Activated naive CD8-positive, alpha-beta T cell treated with anti-CD3 and anti-CD28 coated beads for 36 hours (primary cell): ENCODE results near the gene MAP1LC3B. TPM values are rescaled to one million over a fixed set of nuclear protein-coding genes. Genes with fewer than 3 reads are reported as not detected.
A peak's percentile ranks its signal among the peaks of the same experiment; 100 is the strongest.

Experiments used
- DNase-seq: peaks from one replicate; pipeline ENCODE4 v3.0.0; 2021
- H3K27ac Mint-ChIP-seq: one replicate; pipeline ENCODE4 v1.8.0; 2022; ENCODE audit warnings: mild to moderate bottlenecking, moderate library complexity, mixed read lengths
- H3K27me3 Mint-ChIP-seq: one replicate; pipeline ENCODE4 v1.8.0; 2022; ENCODE audit warnings: mild to moderate bottlenecking, mixed read lengths
- H3K36me3 Mint-ChIP-seq: one replicate; pipeline ENCODE4 v1.8.0; 2021; ENCODE audit warnings: mild to moderate bottlenecking, mixed read lengths
- H3K4me1 Mint-ChIP-seq: one replicate; pipeline ENCODE4 v1.8.0; 2021; ENCODE audit warnings: mixed read lengths
- H3K4me3 Mint-ChIP-seq: one replicate; pipeline ENCODE4 v1.8.0; 2022; ENCODE audit warnings: mild to moderate bottlenecking, moderate library complexity, mixed read lengths
- H3K9me3 Mint-ChIP-seq: one replicate; pipeline ENCODE4 v1.8.0; 2022; ENCODE audit warnings: mixed read lengths
- total RNA-seq, 2 experiments: library from RNA; stranded (reverse); gene quantifications; one replicate each; pipeline ENCODE4 v1.2.3, GENCODE V29; 2021

The MAP1LC3B gene
- total RNA-seq, 2 experiments from 2014 or later: 55.6 to 57.0 TPM

- Mint-ChIP-seq H3K36me3 (peaks cover 2% of the 10 kb centered on the region), H3K27ac (no peak overlapping the region), H3K4me3 (no peak overlapping the region), H3K9me3 (no peaks in the 10 kb centered on the region), H3K4me1 (no peaks in the 10 kb centered on the region), H3K27me3 (no peaks in the 10 kb centered on the region)
- no peak for DNase-seq
These were observed 28.2 kb downstream of the MAP1LC3B start for GRCh38 chr16:87420026-87421002.

GRCh38 chr16:87421003-87421912 is 29.1 kb downstream of the MAP1LC3B start:
- H3K9me3 Mint-ChIP-seq: no peaks in the 10 kb centered on the region
- no peaks in the 10 kb centered on the region for H3K4me1 Mint-ChIP-seq
- no peak overlapping the region for H3K4me3 Mint-ChIP-seq
- no peak overlapping the region for H3K27ac Mint-ChIP-seq
- DNase-seq: no peak
- H3K27me3 Mint-ChIP-seq: no peaks in the 10 kb centered on the region
- H3K36me3 Mint-ChIP-seq: peaks cover 2% of the 10 kb centered on the region

GRCh38 chr16:87422106-87422505 is 30.0 kb downstream of the MAP1LC3B start:
- no peak for DNase-seq
- H3K9me3 Mint-ChIP-seq: no peaks in the 10 kb centered on the region
- H3K27me3 Mint-ChIP-seq: no peaks in the 10 kb centered on the region
- H3K4me1 Mint-ChIP-seq: no peaks in the 10 kb centered on the region
- H3K4me3 Mint-ChIP-seq: no peak overlapping the region
- H3K36me3 Mint-ChIP-seq: peaks cover 2% of the 10 kb centered on the region
- no peak overlapping the region for H3K27ac Mint-ChIP-seq

GRCh38 chr16:87423429-87423828 is 31.3 kb downstream of the MAP1LC3B start:
- Mint-ChIP-seq H3K36me3 (peaks cover 2% of the 10 kb centered on the region), H3K9me3 (no peaks in the 10 kb centered on the region), H3K27ac (no peak overlapping the region), H3K4me1 (no peaks in the 10 kb centered on the region), H3K4me3 (no peak overlapping the region), H3K27me3 (no peaks in the 10 kb centered on the region)
- DNase-seq: no peak

- H3K4me3 Mint-ChIP-seq: no peak overlapping the region
- H3K9me3 Mint-ChIP-seq: no peaks in the 10 kb centered on the region
- peaks cover 3% of the 10 kb centered on the region for H3K36me3 Mint-ChIP-seq
- DNase-seq: no peak
- H3K27ac Mint-ChIP-seq: no peak overlapping the region
- no peaks in the 10 kb centered on the region for H3K27me3 Mint-ChIP-seq
- no peaks in the 10 kb centered on the region for H3K4me1 Mint-ChIP-seq
These were observed 32.1 kb downstream of the MAP1LC3B start for GRCh38 chr16:87424266-87424665.

- no peaks in the 10 kb centered on the region for H3K27me3 Mint-ChIP-seq
- no peak overlapping the region for H3K4me3 Mint-ChIP-seq
- H3K9me3 Mint-ChIP-seq: no peaks in the 10 kb centered on the region
- no peak overlapping the region for H3K27ac Mint-ChIP-seq
- no peaks in the 10 kb centered on the region for H3K4me1 Mint-ChIP-seq
- H3K36me3 Mint-ChIP-seq: peaks cover 4% of the 10 kb centered on the region
- no peak for DNase-seq
These were observed 33.8 kb downstream of the MAP1LC3B start for GRCh38 chr16:87425941-87426340.

GRCh38 chr16:87426423-87427215 is 34.5 kb downstream of the MAP1LC3B start:
- no peak overlapping the region for H3K27ac Mint-ChIP-seq

GRCh38 chr16:87431926-87432325 is 39.8 kb downstream of the MAP1LC3B start:
- Mint-ChIP-seq H3K27ac (no peak overlapping the region), H3K4me1 (peaks cover 19% of the 10 kb centered on the region), H3K9me3 (no peaks in the 10 kb centered on the region), H3K27me3 (no peaks in the 10 kb centered on the region), H3K36me3 (peaks cover 2% of the 10 kb centered on the region), H3K4me3 (no peak overlapping the region)
- DNase-seq: no peak

More at GRCh38 chr16:87426423-87427215, 34.5 kb downstream of the MAP1LC3B start:
- peaks cover 4% of the 10 kb centered on the region for H3K36me3 Mint-ChIP-seq
- H3K4me1 Mint-ChIP-seq: no peaks in the 10 kb centered on the region
- H3K27me3 Mint-ChIP-seq: no peaks in the 10 kb centered on the region
- DNase-seq: no peak
- no peaks in the 10 kb centered on the region for H3K9me3 Mint-ChIP-seq
- H3K4me3 Mint-ChIP-seq: no peak overlapping the region

GRCh38 chr16:87432330-87432915 is 40.3 kb downstream of the MAP1LC3B start:
- no peak overlapping the region for H3K27ac Mint-ChIP-seq
- H3K4me1 Mint-ChIP-seq: peaks cover 21% of the 10 kb centered on the region
- H3K4me3 Mint-ChIP-seq: no peak overlapping the region

GRCh38 chr16:87434146-87434667 is 42.1 kb downstream of the MAP1LC3B start:
- H3K36me3 Mint-ChIP-seq: peaks cover 2% of the 10 kb centered on the region
- H3K9me3 Mint-ChIP-seq: no peaks in the 10 kb centered on the region
- no peak for DNase-seq
- peaks cover 23% of the 10 kb centered on the region for H3K4me1 Mint-ChIP-seq
- H3K27ac Mint-ChIP-seq: no peak overlapping the region
- no peaks in the 10 kb centered on the region for H3K27me3 Mint-ChIP-seq
- H3K4me3 Mint-ChIP-seq: no peak overlapping the region

More at GRCh38 chr16:87432330-87432915, 40.3 kb downstream of the MAP1LC3B start:
- H3K27me3 Mint-ChIP-seq: no peaks in the 10 kb centered on the region
- H3K9me3 Mint-ChIP-seq: no peaks in the 10 kb centered on the region
- H3K36me3 Mint-ChIP-seq: peaks cover 2% of the 10 kb centered on the region
- no peak for DNase-seq

GRCh38 chr16:87435372-87436224 is 43.5 kb downstream of the MAP1LC3B start:
- Mint-ChIP-seq H3K36me3 (no peaks in the 10 kb centered on the region), H3K27ac (peak overlapping the region; percentile 54), H3K4me1 (peaks cover 23% of the 10 kb centered on the region), H3K9me3 (no peaks in the 10 kb centered on the region), H3K27me3 (no peaks in the 10 kb centered on the region), H3K4me3 (peak overlapping the region; percentile 42)
- no peak for DNase-seq

- no peaks in the 10 kb centered on the region for H3K36me3 Mint-ChIP-seq
- no peaks in the 10 kb centered on the region for H3K9me3 Mint-ChIP-seq
- peak; percentile 53 for DNase-seq
- peak overlapping the region; percentile 73 for H3K27ac Mint-ChIP-seq
- peaks cover 23% of the 10 kb centered on the region for H3K4me1 Mint-ChIP-seq
- no peaks in the 10 kb centered on the region for H3K27me3 Mint-ChIP-seq
- H3K4me3 Mint-ChIP-seq: peak overlapping the region; percentile 23
These were observed 44.4 kb downstream of the MAP1LC3B start for GRCh38 chr16:87436225-87437172.
